GM10248 (cell line): ENCODE measurements around the gene FBXW5.

Experiments used
- CTCF ChIA-PET: fragments of 300-600 bp; sonication (Branson Sonifier 250); formaldehyde crosslinking; extraction: SDS; loops from one replicate; lab custom pipeline; 2021; ENCODE audit warnings: antibody characterized with exemption; lab: Yijun Ruan, JAX
- POLR2A ChIA-PET: fragments of 350-650 bp; sonication (Branson Sonifier 250); formaldehyde crosslinking; extraction: SDS; loops from one replicate; lab custom pipeline; 2020; ENCODE audit warnings: antibody characterized with exemption; lab: Yijun Ruan, JAX
- DNase-seq: peaks from one replicate; pipeline ENCODE4 v3.0.0; 2012; ENCODE audit errors: extremely low spot score
- CTCF ChIP-seq: IDR thresholded peaks from 2 replicates; pipeline ENCODE4 v1.5.1; 2012; ENCODE audit warnings: mild to moderate bottlenecking, low read depth; ENCODE audit errors: extremely low read depth, missing control alignments, control extremely low read depth

Gene FBXW5

GRCh38 chr9:136947028-136947891 lies 2.7 kb upstream of the FBXW5 start:
- ChIA-PET CTCF (interaction anchor here (0.9 to 6.5 kb wide), 30 partner anchors 8 to 289 kb away, joined by 3 to 126 read pairs (median 4); partner anchors contain the start of genes ABCA2, AJM1, FUT7 and MAN1B1), POLR2A (interaction anchor here (1.6 kb wide), 1 partner anchor 294 kb away, joined by 3 read pairs; the partner anchor contains the start of gene TUBB4B)
- DNase-seq = no peak
- TF ChIP-seq CTCF = no peak

GRCh38 chr9:136946228-136947027 lies 1.9 kb upstream of the FBXW5 start:
- ChIA-PET POLR2A (interaction anchor here (1.6 kb wide), 1 partner anchor 294 kb away, joined by 3 read pairs; the partner anchor contains the start of gene TUBB4B), CTCF (interaction anchor here (0.9 to 6.5 kb wide), 8 partner anchors 53 to 156 kb away, joined by 3 to 126 read pairs (median 4); partner anchors contain the start of genes ABCA2, AJM1, FUT7 and SAPCD2)
- no peak for TF ChIP-seq CTCF
- DNase-seq = no peak

GRCh38 chr9:136945333-136946227 lies 1.0 kb upstream of the FBXW5 start:
- ChIA-PET CTCF (interaction anchor here (0.7 to 6.5 kb wide), 5 partner anchors 17 to 102 kb away, joined by 3 to 126 read pairs (median 4); partner anchors contain the start of genes AJM1 and FUT7), POLR2A (no interaction called here)
- DNase-seq = no peak
- no peak for TF ChIP-seq CTCF

GRCh38 chr9:136944212-136944518 lies 373 bp downstream of the FBXW5 start:
- ChIA-PET CTCF (interaction anchor here (0.7 to 6.5 kb wide), 16 partner anchors 9 to 216 kb away, joined by 3 to 126 read pairs (median 4); partner anchors contain the start of genes FUT7, MAN1B1, PAXX and RABL6), POLR2A (interaction anchor here (0.5 to 0.7 kb wide), 4 partner anchors 48 to 241 kb away, joined by 3 to 4 read pairs (median 4); partner anchors contain the start of gene PAXX)
- peak; percentile 85 for DNase-seq
- peak; percentile 16 for TF ChIP-seq CTCF

- ChIA-PET POLR2A (interaction anchor here (0.5 to 0.7 kb wide), 3 partner anchors 49 to 240 kb away, joined by 3 to 4 read pairs (median 4); partner anchors contain the start of gene PAXX), CTCF (interaction anchor here (0.7 to 6.5 kb wide), 16 partner anchors 8 to 215 kb away, joined by 3 to 126 read pairs (median 4); partner anchors contain the start of genes FUT7, MAN1B1, PAXX and RABL6)
- no peak for TF ChIP-seq CTCF
- peak; percentile 63 for DNase-seq
Observed at GRCh38 chr9:136943291-136944211, 987 bp downstream of the FBXW5 start.
